Esophagus (tissue), 2 donors: ENCODE measurements around the gene C19orf73. TPM values are rescaled to one million over a fixed set of nuclear protein-coding genes. Genes with fewer than 3 reads are reported as not detected.

Experiments
- H3K27ac ChIP-seq, 2 donors: one replicate each; pipeline ENCODE4 v1.5.1; 2013; ENCODE audit warnings: low read depth in 2 of 2, mild to moderate bottlenecking in 2 of 2, inconsistent platforms in 1 of 2, low read length in 1 of 2, moderate library complexity in 1 of 2
- H3K27me3 ChIP-seq, 2 donors: one replicate each; pipeline ENCODE4 v1.6.1; 2013; ENCODE audit warnings: low read length in 2 of 2, control low read depth in 1 of 2, mild to moderate bottlenecking in 1 of 2; ENCODE audit not compliant: insufficient read depth in 2 of 2, control insufficient read depth in 1 of 2
- H3K36me3 ChIP-seq, 2 donors: one replicate each; pipeline ENCODE4 v1.6.1; 2013; ENCODE audit warnings: low read length in 1 of 2; ENCODE audit not compliant: control insufficient read depth in 2 of 2, insufficient read depth in 2 of 2
- H3K4me1 ChIP-seq, 2 donors: one replicate each; pipeline ENCODE4 v1.6.1; 2013; ENCODE audit warnings: low read length in 1 of 2; ENCODE audit not compliant: control insufficient read depth in 2 of 2, insufficient read depth in 2 of 2
- H3K4me3 ChIP-seq, 2 donors: one replicate each; pipeline ENCODE4 v1.5.1; 2013; ENCODE audit warnings: low read length in 2 of 2, mild to moderate bottlenecking in 2 of 2, low read depth in 1 of 2, moderate library complexity in 1 of 2
- H3K9me3 ChIP-seq, 2 donors: one replicate each; pipeline ENCODE4 v1.6.1; 2013; ENCODE audit warnings: mild to moderate bottlenecking in 2 of 2, low read depth in 1 of 2, low read length in 1 of 2, moderate library complexity in 1 of 2; ENCODE audit not compliant: control insufficient read depth in 2 of 2, insufficient read depth in 1 of 2
- WGBS, 2 donors: extraction: QIAGEN DNeasy Blood & Tissue Kit; methylation state at CpG; one replicate each; pipeline ENCODE4 v1.1.7; 2013; 5-methylcytosine and 5-hydroxymethylcytosine counted together
- polyA plus RNA-seq, 2 donors: library from polyadenylated mRNA; stranded (reverse); fragments of 200-250 nt; gene quantifications; one replicate each; pipeline ENCODE4 v1.2.3, GENCODE V29; 2013
- donor health status: healthy with polysubstance abuse.
- donor health status: Bipolar disorder and iron deficiency.

Gene C19orf73
- polyA plus RNA-seq, 2 donors = 2.3 to 5.4 TPM

DNA sequence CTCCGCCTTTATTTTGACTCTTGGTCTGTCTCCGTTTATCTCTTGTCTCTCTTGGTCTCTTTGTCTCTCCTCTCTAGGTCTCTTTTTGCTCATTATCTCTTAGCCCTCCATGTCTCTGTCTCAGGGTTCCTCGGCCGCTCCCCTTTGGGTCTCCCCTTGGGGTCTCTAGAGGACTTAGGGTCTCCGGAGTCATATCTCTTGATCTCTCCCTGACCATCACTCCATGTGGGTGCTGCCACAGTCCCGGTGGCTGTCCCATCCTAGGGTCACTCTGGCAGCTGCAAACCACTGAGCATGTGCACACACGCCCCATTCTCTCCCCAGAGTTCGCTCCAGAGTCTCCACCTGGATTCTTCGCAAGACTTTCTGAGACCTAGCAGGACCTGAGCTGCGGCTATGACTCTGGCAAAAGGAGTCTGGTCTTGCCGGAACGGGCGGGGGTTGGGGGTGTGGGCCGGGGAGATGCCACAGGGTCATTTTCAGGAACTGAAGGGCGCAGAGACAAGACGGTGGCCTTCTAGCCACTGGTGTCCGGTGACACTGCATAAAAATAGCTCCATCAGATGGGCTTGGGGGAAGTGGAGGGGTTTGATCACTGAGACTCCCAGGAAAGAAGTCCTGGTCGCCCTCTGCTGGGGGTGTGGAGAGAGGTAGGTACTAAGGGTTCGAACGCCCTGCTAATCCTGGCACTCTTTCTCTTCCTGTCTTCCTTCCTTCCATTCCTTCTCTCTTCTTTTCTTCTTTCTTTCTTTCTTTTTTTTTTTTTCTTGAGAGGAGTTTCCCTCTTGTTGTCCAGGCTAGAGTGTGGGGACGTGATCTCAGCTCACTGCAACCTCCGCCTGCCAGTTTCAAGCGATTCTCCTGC lies 45.2 kb downstream of the C19orf73 start:
- Histone ChIP-seq H3K27me3 (peaks cover 0 to 12% of the 10 kb centered on the region in 2 donors), H3K27ac (no peak overlapping the region), H3K9me3 (peaks cover 0 to 10% of the 10 kb centered on the region in 2 donors), H3K36me3 (no peaks in the 10 kb centered on the region), H3K4me1 (peaks cover 0 to 6% of the 10 kb centered on the region in 2 donors), H3K4me3 (no peak overlapping the region)
- 51 to 52% methylated on average over 23 of the region's 23 CpGs for WGBS, 2 donors

DNA sequence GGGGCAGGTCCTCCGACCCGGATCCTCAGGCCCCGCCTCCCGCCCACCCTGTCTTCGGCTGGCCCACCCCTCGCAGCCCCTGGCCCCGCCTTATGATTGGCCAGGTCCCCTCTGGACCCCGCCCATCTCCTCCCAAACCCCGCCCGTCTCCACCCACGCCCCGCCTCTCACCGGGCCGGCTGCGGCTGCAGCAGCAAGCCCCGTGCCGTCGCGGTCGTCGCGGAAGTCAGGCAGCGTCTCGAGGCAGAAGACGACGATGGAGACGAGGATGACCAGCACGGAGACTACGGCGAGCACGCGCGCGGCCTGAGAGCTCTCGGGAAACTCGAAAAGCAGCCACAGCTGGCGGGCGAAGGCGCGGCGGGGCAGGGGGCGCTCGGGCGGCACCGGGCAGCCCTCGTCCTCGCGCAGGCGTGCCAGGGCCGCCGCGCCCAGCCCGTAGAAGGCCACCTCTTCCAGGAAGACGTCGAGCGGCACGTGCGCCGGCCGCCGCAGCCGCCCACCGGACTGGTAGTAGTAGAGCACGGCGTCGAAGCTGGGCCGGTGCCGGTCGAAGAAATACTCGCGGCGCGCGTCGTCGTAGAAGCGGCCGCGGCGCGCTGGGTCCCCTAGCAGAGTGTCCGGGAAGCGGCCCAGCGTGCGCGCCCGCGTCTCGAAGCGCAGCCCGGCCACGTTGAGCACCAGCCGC lies 46.9 kb downstream of the C19orf73 start:
- WGBS, 2 donors = 5 to 7% methylated on average over 85 to 93 of the region's 93 CpGs
- Histone ChIP-seq H3K9me3 (peaks cover 0 to 10% of the 10 kb centered on the region in 2 donors), H3K4me3 (peak overlapping the region; percentile 22 to 35), H3K4me1 (peaks cover 0 to 6% of the 10 kb centered on the region in 2 donors), H3K36me3 (no peaks in the 10 kb centered on the region), H3K27ac (no peak overlapping the region), H3K27me3 (peaks cover 0 to 12% of the 10 kb centered on the region in 2 donors)

DNA sequence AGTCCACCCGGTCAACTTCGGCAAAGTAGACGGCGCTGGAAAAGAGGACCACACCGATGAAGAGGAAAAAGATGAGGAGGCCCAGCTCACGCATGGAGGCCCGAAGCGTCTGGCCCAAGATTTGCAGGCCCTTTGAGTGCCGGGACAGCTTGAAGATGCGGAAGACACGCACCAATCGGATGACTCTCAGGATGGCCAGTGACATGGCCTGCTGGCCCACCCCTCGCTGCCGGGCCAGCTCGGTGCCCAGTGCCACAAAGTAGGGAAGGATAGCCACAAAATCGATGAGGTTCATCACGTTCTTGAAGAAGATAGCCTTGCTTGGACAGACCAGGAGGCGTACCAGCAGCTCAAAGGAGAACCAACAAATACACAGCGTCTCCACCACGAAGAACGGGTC lies 48.5 kb downstream of the C19orf73 start:
- no peaks in the 10 kb centered on the region for H3K36me3 ChIP-seq
- H3K9me3 ChIP-seq = peaks cover 0 to 10% of the 10 kb centered on the region in 2 donors
- WGBS, 2 donors = 96% methylated on average over 21 of the region's 21 CpGs
- peaks cover 0 to 12% of the 10 kb centered on the region in 2 donors for H3K27me3 ChIP-seq
- H3K4me3 ChIP-seq = no peak overlapping the region
- peaks cover 0 to 6% of the 10 kb centered on the region in 2 donors for H3K4me1 ChIP-seq
- H3K27ac ChIP-seq = no peak overlapping the region

DNA sequence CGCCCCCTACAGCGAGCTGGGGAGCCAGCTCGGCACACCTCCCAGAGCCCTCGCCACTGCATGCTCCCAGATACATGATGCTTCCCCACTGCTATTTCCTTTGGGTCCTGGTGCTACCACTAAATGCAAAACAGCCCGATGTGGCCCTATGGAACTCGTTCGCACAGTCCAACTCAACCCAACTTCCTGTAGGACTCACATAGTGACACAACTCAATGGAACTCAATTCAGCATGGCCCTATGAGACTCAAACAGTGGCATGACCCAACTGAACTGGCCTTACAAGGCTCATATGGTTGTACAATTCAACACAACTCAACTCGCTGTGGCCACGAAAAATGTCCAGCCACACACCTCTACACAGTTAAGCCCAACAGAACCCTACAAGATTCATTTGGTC lies 49.9 kb downstream of the C19orf73 start:
- peaks cover 3 to 6% of the 10 kb centered on the region in 2 donors for H3K4me1 ChIP-seq
- H3K36me3 ChIP-seq = no peaks in the 10 kb centered on the region
- H3K9me3 ChIP-seq = peaks cover 0 to 10% of the 10 kb centered on the region in 2 donors
- no peak overlapping the region for H3K27ac ChIP-seq
- WGBS, 2 donors = 89 to 97% methylated on average over 9 of the region's 9 CpGs
- no peak overlapping the region for H3K4me3 ChIP-seq
- peaks cover 0 to 12% of the 10 kb centered on the region in 2 donors for H3K27me3 ChIP-seq

Other genes with a start within 250 kb of the C19orf73 start
- gene PPP1R15A, start 246.7 kb downstream of the C19orf73 start, polyA plus RNA-seq = 100 to 1,000 TPM in 1 of 2 donors, 10 to 100 TPM in 1; 38.0 to 145 TPM
- gene TULP2, start 220.4 kb downstream of the C19orf73 start, polyA plus RNA-seq = under 1 TPM in 1 of 2 donors, not detected in 1; 0.08 TPM
- 100 to 1,000 TPM in 1 of 2 donors, 10 to 100 TPM in 1; 88.2 to 116 TPM for gene NUCB1, start 218.8 kb downstream of the C19orf73 start, polyA plus RNA-seq
- 1 to 10 TPM in 1 of 2 donors, under 1 TPM in 1; 0.57 to 1.3 TPM for gene DHDH, start 185.4 kb downstream of the C19orf73 start, polyA plus RNA-seq
- 10 to 100 TPM; 41.7 to 56.9 TPM for gene BAX, start 164.3 kb downstream of the C19orf73 start, polyA plus RNA-seq
- 100 to 1,000 TPM; 645 to 931 TPM for gene FTL, start 153.8 kb downstream of the C19orf73 start, polyA plus RNA-seq
- gene GYS1, start 125.8 kb downstream of the C19orf73 start, polyA plus RNA-seq = 10 to 100 TPM; 27.0 to 30.9 TPM
- gene RUVBL2, start 125.3 kb downstream of the C19orf73 start, polyA plus RNA-seq = 10 to 100 TPM; 56.1 to 87.4 TPM
- gene LHB, start 102.1 kb downstream of the C19orf73 start, polyA plus RNA-seq = under 1 TPM; 0.29 to 0.45 TPM
- not detected for gene CGB3, start 94.8 kb downstream of the C19orf73 start, polyA plus RNA-seq
- not detected for gene CGB2, start 87.3 kb downstream of the C19orf73 start, polyA plus RNA-seq
- gene CGB1, start 82.2 kb downstream of the C19orf73 start, polyA plus RNA-seq = not detected
- gene CGB5, start 75.3 kb downstream of the C19orf73 start, polyA plus RNA-seq = under 1 TPM in 1 of 2 donors, not detected in 1; 0.39 TPM
- gene CGB8, start 70.0 kb downstream of the C19orf73 start, polyA plus RNA-seq = not detected
- 1 to 10 TPM; 1.4 to 3.5 TPM for gene CGB7, start 61.4 kb downstream of the C19orf73 start, polyA plus RNA-seq
- 10 to 100 TPM in 1 of 2 donors, 1 to 10 TPM in 1; 7.7 to 20.0 TPM for gene NTF4, start 54.3 kb downstream of the C19orf73 start, polyA plus RNA-seq
- gene KCNA7, start 46.4 kb downstream of the C19orf73 start, polyA plus RNA-seq = under 1 TPM; 0.01 to 0.02 TPM
- gene SNRNP70, start 33.7 kb downstream of the C19orf73 start, polyA plus RNA-seq = 100 to 1,000 TPM; 160 to 252 TPM
- 10 to 100 TPM; 13.7 to 18.5 TPM for gene LIN7B, start 4.8 kb downstream of the C19orf73 start, polyA plus RNA-seq
- gene PPFIA3, start 401 bp upstream of the C19orf73 start, polyA plus RNA-seq = 10 to 100 TPM; 15.2 to 28.6 TPM
- under 1 TPM; 0.39 to 0.65 TPM for gene HRC, start 36.3 kb upstream of the C19orf73 start, polyA plus RNA-seq
- gene TRPM4, start 38.6 kb upstream of the C19orf73 start, polyA plus RNA-seq = 10 to 100 TPM; 11.4 to 43.7 TPM
- 1 to 10 TPM in 1 of 2 donors, under 1 TPM in 1; 0.79 to 1.2 TPM for gene SLC6A16, start 206.0 kb upstream of the C19orf73 start, polyA plus RNA-seq
- gene CD37, start 216.3 kb upstream of the C19orf73 start, polyA plus RNA-seq = 1 to 10 TPM; 2.5 to 3.1 TPM
- gene TEAD2, start 243.3 kb upstream of the C19orf73 start, polyA plus RNA-seq = 1 to 10 TPM; 6.0 to 8.3 TPM
- gene DKKL1, start 244.7 kb upstream of the C19orf73 start, polyA plus RNA-seq = under 1 TPM in 1 of 2 donors, not detected in 1; 0.07 TPM